Measurements from ENCODE around the gene USP4.

Gene USP4

GRCh38 chr3:49278548-49278947 is 61.3 kb downstream of the USP4 start:
- TF ChIP-seq, protein P1, sequence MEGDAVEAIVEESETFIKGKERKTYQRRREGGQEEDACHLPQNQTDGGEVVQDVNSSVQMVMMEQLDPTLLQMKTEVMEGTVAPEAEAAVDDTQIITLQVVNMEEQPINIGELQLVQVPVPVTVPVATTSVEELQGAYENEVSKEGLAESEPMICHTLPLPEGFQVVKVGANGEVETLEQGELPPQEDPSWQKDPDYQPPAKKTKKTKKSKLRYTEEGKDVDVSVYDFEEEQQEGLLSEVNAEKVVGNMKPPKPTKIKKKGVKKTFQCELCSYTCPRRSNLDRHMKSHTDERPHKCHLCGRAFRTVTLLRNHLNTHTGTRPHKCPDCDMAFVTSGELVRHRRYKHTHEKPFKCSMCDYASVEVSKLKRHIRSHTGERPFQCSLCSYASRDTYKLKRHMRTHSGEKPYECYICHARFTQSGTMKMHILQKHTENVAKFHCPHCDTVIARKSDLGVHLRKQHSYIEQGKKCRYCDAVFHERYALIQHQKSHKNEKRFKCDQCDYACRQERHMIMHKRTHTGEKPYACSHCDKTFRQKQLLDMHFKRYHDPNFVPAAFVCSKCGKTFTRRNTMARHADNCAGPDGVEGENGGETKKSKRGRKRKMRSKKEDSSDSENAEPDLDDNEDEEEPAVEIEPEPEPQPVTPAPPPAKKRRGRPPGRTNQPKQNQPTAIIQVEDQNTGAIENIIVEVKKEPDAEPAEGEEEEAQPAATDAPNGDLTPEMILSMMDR (IDR thresholded peaks at IDR 0.05; ENCODE audit: low read depth, low read length, missing control alignments) = no peak
- no peak for DNase-seq (ENCODE audit: low read depth)
- in situ Hi-C loops (cut with HindIII; ENCODE audit: low sequenced_read_pairs) = no loop called here
- H3K4me3 ChIP-seq (ENCODE audit: low read depth, low read length) = no peak overlapping the region

- TF ChIP-seq, protein P1 (IDR thresholded peaks at IDR 0.05; ENCODE audit: low read depth, low read length, missing control alignments) = no peak
- DNase-seq (ENCODE audit: low read depth) = no peak
- H3K4me3 ChIP-seq (ENCODE audit: low read depth, low read length) = peak overlapping the region; percentile 39
- in situ Hi-C loops (cut with HindIII; ENCODE audit: low sequenced_read_pairs) = no loop called here
These were observed 62.5 kb downstream of the USP4 start for GRCh38 chr3:49277383-49277775.

DNA sequence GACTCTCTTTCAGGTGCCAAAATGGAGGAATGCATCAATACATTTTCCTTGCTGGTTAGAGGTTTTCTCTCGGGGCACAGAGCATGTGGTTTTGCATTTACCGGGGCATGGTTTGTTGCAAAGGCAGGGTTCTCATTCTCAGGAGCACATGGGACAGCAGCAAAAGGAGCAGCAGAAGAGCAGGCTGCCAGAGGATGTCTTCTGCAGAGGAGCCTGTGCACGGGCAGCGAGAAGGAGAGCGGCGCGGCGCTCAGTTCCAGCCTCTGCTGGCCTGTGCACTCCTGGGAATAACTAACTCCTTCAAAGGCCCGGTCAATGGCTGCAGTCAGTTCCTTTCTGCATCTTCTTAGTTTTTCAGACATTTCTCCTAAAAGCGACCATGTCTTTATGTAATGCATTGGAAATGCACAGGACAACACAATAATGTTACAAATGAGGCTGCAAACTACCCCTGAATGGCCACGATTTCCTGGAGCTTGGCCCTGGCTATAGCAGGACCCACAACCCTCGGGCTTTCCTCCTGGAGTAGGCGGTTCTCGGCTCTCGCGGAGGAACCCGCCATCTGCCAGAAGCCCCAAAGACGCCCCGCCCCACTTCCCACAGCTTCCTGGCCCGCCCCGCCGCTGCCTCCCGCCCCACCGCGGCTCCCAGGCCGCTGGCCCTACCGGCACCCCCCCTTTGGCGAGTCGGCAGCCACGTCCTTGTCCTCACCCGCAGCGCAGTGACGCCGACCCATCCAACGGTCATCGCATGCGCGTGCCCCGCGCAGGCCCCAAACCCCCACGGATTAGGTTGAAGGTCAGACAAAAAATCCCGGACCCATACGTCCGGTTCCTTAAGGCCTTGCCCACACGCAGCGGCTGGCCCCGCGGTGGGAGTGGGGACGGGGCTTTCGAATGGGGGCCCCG is 63.1 kb downstream of the USP4 start, which contains the start of gene C3orf62:
TSS of gene C3orf62 (minus strand) at position 758 of the 908 bp plus-strand sequence. CDS start at position 398, 360 bp downstream.
- H3K4me3 ChIP-seq (ENCODE audit: low read depth, low read length) = peak within 1 kb of the TSS; percentile 39
- DNase-seq (ENCODE audit: low read depth) = peak; percentile 45
- in situ Hi-C loops (cut with HindIII; ENCODE audit: low sequenced_read_pairs) = no loop called here
- TF ChIP-seq, protein P1 (IDR thresholded peaks at IDR 0.05; ENCODE audit: low read depth, low read length, missing control alignments) = no peak

- no peak for DNase-seq (ENCODE audit: low read depth)
- in situ Hi-C loops (cut with HindIII; ENCODE audit: low sequenced_read_pairs) = no loop called here
- TF ChIP-seq, protein P1 (IDR thresholded peaks at IDR 0.05; ENCODE audit: low read depth, low read length, missing control alignments) = no peak
- H3K4me3 ChIP-seq (ENCODE audit: low read depth, low read length) = no peak overlapping the region
These were observed 65.9 kb downstream of the USP4 start for GRCh38 chr3:49273825-49274532.

DNA sequence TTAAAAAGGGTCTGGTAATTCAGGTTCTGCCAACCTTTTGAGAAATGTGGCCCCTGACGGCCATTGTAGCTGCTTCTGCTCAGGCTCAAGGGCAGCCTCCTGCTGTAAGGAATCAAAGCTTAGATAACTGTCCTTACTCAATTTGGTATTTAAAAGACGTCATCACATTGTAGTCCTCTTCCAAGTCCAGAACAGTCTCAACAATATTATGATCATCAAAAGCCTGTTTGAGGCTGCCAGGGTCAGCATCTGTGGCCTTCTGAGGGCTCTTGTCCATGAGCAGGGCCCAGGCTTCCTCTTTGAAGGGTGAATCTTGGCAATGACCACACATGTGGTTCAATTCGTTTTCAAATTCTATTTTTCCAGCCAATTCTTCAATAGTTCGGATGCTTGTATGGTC is 68.8 kb downstream of the USP4 start:
- no peak for DNase-seq (ENCODE audit: low read depth)
- no peak overlapping the region for H3K4me3 ChIP-seq (ENCODE audit: low read depth, low read length)
- TF ChIP-seq, protein P1 (IDR thresholded peaks at IDR 0.05; ENCODE audit: low read depth, low read length, missing control alignments) = no peak
- in situ Hi-C loops (cut with HindIII; ENCODE audit: low sequenced_read_pairs) = no loop called here

GRCh38 chr3:49270156-49270500 is 69.7 kb downstream of the USP4 start:
- TF ChIP-seq, protein P1 (IDR thresholded peaks at IDR 0.05; ENCODE audit: low read depth, low read length, missing control alignments) = no peak
- no peak for DNase-seq (ENCODE audit: low read depth)
- no peak overlapping the region for H3K4me3 ChIP-seq (ENCODE audit: low read depth, low read length)
- in situ Hi-C loops (cut with HindIII; ENCODE audit: low sequenced_read_pairs) = no loop called here

Data from astrocyte of the cerebellum (primary cell).